HG03039 (cell line): ENCODE data around the gene ZNF334.

Experiments used
- ATAC-seq: cut with Tn5 transposase; IDR thresholded peaks from one replicate; pipeline ENCODE4 v1.9.1; 2021; ENCODE audit warnings: mild to moderate bottlenecking, moderate library complexity; ENCODE audit not compliant: unreplicated experiment

The ZNF334 gene

GRCh38 chr20:46512943-46513844, at the start of gene ZNF334:
ZNF334 (minus strand) TSS chr20:46513559; CDS start chr20:46512102, 1,457 bp downstream.
- ATAC-seq, result no peak

DNA sequence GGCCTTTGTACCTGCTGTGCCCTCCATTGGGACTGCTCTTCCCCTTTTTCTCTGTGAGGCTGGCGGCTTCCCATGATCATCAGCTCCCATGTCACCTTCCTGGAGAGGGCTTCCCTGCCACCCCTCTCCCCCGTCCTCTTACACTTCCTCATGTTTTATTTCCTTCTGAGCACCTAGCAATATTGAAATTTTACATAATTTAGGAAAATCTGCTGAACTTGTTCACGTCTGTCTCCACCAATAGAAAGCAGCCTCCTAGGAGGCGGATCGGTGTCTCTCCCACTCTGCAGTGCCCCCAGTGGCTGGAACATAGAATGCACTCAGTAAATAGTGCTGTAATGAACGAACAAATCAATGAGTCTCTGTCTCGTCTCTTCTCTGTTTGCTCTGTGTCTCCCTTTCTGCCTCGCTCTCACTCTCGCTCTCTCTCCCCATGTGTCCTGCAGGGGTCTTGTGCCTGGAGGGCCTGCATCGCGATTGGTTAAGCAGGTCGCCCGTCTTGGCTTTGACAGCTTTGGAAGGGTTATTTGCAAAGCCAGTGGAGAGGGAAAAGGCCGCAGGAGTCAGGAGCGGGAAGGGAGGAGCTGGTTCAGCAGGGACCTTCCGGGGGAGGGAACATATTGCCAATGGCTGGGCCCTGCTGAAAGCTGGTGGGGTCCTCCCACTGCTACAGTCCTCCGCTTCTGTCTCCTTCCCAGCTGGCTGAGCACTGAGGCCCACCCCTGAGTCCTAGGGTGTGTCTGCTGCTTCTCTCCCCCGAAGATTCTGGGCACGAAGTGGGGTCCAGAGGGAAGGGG, 49.2 kb upstream of the ZNF334 start:
- no peak for ATAC-seq

- no peak for ATAC-seq
These were observed 48.6 kb upstream of the ZNF334 start for GRCh38 chr20:46562009-46562372.

GRCh38 chr20:46559685-46560440, 46.5 kb upstream of the ZNF334 start:
- no peak for ATAC-seq

- ATAC-seq, result no peak
These were observed 45.6 kb upstream of the ZNF334 start for GRCh38 chr20:46559001-46559400.

GRCh38 chr20:46558511-46558959, 45.2 kb upstream of the ZNF334 start:
- ATAC-seq, result no peak

GRCh38 chr20:46557231-46557956, 44.0 kb upstream of the ZNF334 start:
- no peak for ATAC-seq

DNA sequence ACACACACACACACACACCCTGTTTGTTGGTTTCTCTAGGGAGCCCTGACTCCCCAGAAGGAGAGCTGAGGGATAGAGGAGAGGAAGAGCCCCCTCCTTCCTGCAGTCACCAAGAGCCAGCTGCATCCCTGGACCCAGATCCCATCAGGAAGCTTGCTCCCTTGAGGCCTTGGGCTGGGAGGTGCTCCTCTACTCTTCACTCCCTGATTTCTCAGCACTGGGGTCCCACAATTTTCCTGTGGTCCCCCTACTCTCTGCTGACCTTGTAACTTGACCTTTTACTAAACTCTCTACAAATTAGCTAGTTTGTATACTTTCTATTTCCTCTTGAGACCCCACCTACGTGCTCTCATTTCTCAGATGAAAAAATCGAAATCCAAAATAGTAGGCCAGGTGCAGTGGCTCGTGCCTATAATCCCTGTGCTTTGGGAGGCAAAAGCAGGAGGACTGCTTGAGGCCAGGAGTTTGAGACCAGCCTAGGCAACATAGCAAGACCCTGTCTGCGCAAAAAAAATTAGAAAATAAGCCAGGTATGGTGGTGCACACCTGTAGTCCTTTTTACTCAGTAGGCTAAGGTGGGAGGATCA, 42.1 kb upstream of the ZNF334 start:
- ATAC-seq, result no peak

DNA sequence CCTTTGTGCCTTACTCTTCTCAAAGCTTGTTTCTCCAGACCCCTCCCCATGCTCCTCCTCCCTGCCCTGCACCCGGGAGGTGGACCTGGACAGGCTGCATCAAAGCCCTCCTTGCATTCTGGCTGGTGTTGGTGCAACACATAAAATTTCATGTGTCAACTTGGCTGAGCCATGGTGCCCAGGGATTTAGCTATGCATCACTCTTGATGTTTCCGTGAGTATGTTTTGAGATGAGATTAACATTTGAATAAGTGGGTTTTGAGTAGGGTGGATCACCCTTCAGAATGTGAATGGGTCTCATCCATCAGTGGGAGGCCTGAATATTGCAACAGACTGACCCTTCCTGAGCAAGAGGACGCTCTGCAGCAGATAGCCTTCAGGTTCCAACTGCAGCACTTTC, 41.5 kb upstream of the ZNF334 start:
- no peak for ATAC-seq

DNA sequence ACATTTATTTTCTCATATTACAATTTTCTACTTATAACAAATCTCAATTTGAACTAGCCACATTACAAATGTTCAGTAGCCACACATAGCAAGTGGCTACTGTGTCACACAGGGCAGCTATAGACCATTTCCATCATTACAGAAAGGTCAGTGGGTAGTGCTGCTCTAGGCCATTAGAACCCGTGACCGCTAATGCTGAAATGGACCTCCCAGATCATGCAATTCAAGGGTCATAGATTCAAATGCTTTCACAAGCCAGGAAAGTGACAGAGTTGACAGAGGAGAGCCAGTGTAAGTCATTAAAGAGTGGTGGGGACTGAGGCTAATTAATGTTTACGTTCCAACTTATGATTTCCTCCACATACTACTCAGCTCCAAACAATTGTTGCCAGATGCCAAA, 40.6 kb upstream of the ZNF334 start:
- no peak for ATAC-seq

DNA sequence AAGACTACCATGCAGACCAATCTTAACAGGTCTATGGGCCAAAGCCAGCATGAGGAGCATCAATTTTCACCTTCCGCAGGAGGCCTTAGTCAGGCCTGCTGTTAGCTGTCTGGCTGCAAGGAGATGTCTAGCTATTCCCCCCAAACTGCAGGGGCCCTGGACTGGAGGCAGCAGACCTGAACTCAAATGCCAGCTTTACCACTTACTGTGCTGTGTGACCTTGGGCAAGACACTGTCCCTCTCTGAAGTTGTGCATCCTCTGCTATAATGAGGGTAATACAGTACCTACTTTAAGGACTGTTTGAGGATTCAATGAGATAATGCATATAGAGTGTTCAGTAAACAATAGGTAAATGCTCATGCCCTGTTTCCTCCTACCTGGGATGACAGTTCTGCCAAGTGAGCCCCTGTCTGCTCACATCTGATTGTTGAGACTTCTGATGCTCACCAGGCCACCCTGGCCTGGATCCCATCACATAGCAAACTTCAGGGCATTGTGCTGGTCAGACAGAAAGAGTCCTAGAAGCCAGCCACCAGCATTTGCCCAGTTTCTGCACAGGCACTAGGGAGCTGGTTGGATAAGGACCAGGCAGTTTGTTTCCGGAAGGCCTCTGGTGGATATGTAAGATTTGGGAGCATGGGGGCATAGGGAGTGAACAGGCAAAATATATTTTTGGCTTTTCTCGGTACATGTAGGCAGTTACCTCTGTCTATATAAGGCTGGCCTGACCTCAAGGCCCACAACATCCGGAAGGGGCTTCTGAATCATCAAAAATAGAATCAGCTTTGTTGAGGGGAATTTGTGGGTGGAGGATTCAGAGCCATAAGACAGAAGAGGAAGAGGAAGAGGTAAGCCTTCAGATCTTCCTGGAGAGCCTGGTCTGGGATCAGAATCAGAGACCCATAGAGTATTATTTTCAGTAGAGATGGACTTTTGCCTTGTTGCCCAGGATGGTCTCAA, 39.4 kb upstream of the ZNF334 start:
- peak; percentile 38 for ATAC-seq

DNA sequence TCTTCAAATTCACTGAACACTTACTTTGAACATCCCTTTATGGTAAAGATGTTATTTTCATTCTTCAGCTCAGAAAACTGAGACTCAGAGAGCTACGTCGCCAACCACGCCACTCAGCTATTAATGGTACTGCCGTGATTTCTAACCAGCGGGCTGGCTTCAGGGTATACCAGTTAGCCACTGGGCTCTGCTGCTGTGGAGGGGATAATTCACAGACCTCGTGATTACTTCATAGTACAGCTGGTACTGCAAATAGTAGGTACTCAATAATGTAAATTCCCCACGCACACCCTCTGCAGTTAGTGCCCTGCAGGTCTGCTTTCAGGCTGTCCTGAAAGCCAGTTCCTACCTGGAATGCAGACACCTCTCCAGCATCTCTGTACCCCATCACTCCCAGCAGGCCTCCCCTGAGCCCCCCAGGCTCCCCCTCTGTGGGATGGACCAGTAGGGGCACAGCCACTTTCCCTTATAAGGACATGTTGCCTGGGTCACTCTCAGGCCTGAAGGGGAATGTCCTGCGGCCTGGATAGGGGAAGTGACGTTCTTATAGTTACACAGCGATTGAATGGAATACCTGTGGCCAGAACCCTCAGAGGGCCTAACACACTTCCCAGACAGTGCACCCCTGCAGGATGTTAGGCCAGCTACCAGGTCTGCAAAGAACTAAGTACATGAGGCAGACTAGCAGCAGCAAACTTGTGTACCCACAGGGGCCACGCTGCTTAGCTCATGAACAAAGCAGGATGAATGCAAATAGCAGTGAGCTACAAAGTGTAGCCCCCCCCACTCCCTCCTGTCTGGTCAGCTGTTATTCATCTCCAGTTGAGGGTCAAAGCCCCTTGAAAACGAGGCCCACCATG, 38.4 kb upstream of the ZNF334 start:
- ATAC-seq, result no peak

GRCh38 chr20:46550461-46550860, 37.1 kb upstream of the ZNF334 start, which contains the start of gene OCSTAMP:
OCSTAMP (minus strand) TSS chr20:46550654; CDS start chr20:46550560, 94 bp downstream.
- no peak for ATAC-seq

- no peak for ATAC-seq
These were observed 36.0 kb upstream of the ZNF334 start for GRCh38 chr20:46549188-46549972.

GRCh38 chr20:46548688-46549087, 35.3 kb upstream of the ZNF334 start:
- ATAC-seq, result no peak

DNA sequence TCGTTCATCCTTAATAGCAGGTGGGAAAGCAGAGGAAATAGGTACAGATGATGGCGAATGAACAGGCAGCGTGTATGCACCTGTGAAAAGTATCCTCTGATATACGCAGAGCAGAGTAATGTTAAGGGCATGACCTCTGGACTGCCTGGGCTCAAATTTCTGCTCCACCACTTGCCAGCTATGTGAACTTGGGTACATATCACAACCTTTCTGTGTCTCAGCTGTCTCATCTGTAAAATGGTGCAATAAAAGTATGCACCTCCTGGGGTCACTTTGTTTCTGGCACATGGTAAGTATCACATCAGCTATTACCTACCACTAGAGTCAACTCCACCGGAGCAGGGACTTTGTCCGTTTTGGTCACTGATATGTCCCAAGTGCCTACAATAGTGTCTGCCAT, 34.6 kb upstream of the ZNF334 start:
- no peak for ATAC-seq

- ATAC-seq, result no peak
These were observed 33.6 kb upstream of the ZNF334 start for GRCh38 chr20:46546936-46547335.
